ENCODE data around the gene APBA2.
A peak's percentile ranks its signal among the peaks of the same experiment; 100 is the strongest.

The APBA2 gene

GRCh38 chr15:28912422-28912821, 26.6 kb downstream of the APBA2 start:
- no peak for DNase-seq
- Mint-ChIP-seq H3K9me3 (peaks cover 13% of the 10 kb centered on the region), H3K27ac (no peak overlapping the region), H3K27me3 (ENCODE audit: low read depth, poor library complexity) (peaks cover under 1% of the 10 kb centered on the region), H3K4me3 (no peak overlapping the region), H3K36me3 (ENCODE audit: low read depth) (peaks cover 19% of the 10 kb centered on the region), H3K4me1 (peaks cover under 1% of the 10 kb centered on the region)
- no peak for TF ChIP-seq CTCF (IDR thresholded peaks at IDR 0.05)

GRCh38 chr15:28913171-28913765, 27.5 kb downstream of the APBA2 start:
- H3K4me1 Mint-ChIP-seq: peaks cover 8% of the 10 kb centered on the region
- no peak overlapping the region for H3K27ac Mint-ChIP-seq
- peaks cover 12% of the 10 kb centered on the region for H3K36me3 Mint-ChIP-seq (ENCODE audit: low read depth)
- peaks cover 12% of the 10 kb centered on the region for H3K9me3 Mint-ChIP-seq
- no peak for DNase-seq
- H3K4me3 Mint-ChIP-seq: no peak overlapping the region
- peak; percentile 10 for TF ChIP-seq CTCF (IDR thresholded peaks at IDR 0.05)
- H3K27me3 Mint-ChIP-seq (ENCODE audit: low read depth, poor library complexity): no peaks in the 10 kb centered on the region

- Mint-ChIP-seq H3K36me3 (ENCODE audit: low read depth) (peaks cover 5% of the 10 kb centered on the region), H3K27me3 (ENCODE audit: low read depth, poor library complexity) (no peaks in the 10 kb centered on the region), H3K4me3 (no peak overlapping the region), H3K27ac (peak overlapping the region; percentile 47), H3K9me3 (peaks cover 4% of the 10 kb centered on the region), H3K4me1 (peaks cover 8% of the 10 kb centered on the region)
- TF ChIP-seq CTCF (IDR thresholded peaks at IDR 0.05): no peak
- no peak for DNase-seq
These were observed 28.3 kb downstream of the APBA2 start for GRCh38 chr15:28914046-28914445.

- DNase-seq: no peak
- Mint-ChIP-seq H3K27me3 (ENCODE audit: low read depth, poor library complexity) (no peaks in the 10 kb centered on the region), H3K27ac (peak overlapping the region; percentile 47), H3K4me1 (peaks cover 8% of the 10 kb centered on the region), H3K36me3 (ENCODE audit: low read depth) (no peaks in the 10 kb centered on the region), H3K9me3 (no peaks in the 10 kb centered on the region), H3K4me3 (no peak overlapping the region)
- TF ChIP-seq CTCF (IDR thresholded peaks at IDR 0.05): no peak
These were observed 28.8 kb downstream of the APBA2 start for GRCh38 chr15:28914483-28915023.

- no peak overlapping the region for H3K4me3 Mint-ChIP-seq
- no peaks in the 10 kb centered on the region for H3K27me3 Mint-ChIP-seq (ENCODE audit: low read depth, poor library complexity)
- DNase-seq: no peak
- no peak for TF ChIP-seq CTCF (IDR thresholded peaks at IDR 0.05)
- H3K36me3 Mint-ChIP-seq (ENCODE audit: low read depth): no peaks in the 10 kb centered on the region
- H3K27ac Mint-ChIP-seq: no peak overlapping the region
- peaks cover 15% of the 10 kb centered on the region for H3K4me1 Mint-ChIP-seq
- no peaks in the 10 kb centered on the region for H3K9me3 Mint-ChIP-seq
These were observed 29.5 kb downstream of the APBA2 start for GRCh38 chr15:28915041-28915810.
